OCI-LY3 (cell line): Measurements from ENCODE around the gene TMCC1.

Source experiments
- EZH2phosphoT487 ChIP-seq: fragments of 200-600 bp; shearing (Covaris generic); IDR thresholded peaks from 2 replicates; pipeline ENCODE4 v1.6.1; 2018; ENCODE audit warnings: antibody characterized with exemption, mixed run types, low read depth
- TF ChIP-seq, protein P1 (sequence below): fragments of 200-600, 300-600 bp; sonication (generic); IDR thresholded peaks from 2 replicates; pipeline ENCODE4 v1.5.1; 2014; ENCODE audit warnings: antibody characterized with exemption, low read length, low read depth

DNA sequence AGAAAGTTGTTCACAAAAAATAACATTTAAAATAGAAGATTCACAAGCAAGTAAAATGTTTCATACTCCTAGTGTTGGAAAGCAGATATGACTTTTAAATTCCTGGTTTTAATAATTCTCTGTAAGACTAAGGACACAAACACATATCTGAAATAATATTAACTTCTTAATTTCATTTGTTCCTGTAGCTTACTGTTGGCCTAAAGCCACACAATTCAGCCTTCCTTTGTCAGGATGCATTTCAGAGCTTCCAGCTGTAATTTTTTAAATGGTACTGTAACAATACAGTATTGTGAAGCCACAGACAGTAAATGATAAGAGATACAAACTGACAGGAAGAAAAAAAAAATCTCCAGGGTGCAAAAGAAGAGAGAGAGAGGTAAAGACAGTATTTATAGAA lies 84.2 kb downstream of the TMCC1 start:
- TF ChIP-seq, protein P1, sequence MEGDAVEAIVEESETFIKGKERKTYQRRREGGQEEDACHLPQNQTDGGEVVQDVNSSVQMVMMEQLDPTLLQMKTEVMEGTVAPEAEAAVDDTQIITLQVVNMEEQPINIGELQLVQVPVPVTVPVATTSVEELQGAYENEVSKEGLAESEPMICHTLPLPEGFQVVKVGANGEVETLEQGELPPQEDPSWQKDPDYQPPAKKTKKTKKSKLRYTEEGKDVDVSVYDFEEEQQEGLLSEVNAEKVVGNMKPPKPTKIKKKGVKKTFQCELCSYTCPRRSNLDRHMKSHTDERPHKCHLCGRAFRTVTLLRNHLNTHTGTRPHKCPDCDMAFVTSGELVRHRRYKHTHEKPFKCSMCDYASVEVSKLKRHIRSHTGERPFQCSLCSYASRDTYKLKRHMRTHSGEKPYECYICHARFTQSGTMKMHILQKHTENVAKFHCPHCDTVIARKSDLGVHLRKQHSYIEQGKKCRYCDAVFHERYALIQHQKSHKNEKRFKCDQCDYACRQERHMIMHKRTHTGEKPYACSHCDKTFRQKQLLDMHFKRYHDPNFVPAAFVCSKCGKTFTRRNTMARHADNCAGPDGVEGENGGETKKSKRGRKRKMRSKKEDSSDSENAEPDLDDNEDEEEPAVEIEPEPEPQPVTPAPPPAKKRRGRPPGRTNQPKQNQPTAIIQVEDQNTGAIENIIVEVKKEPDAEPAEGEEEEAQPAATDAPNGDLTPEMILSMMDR: no peak
- TF ChIP-seq EZH2phosphoT487: no peak
